Breast epithelium (tissue), 4 donors: Measurements from ENCODE around the gene GALNTL6. TPM values are rescaled to one million over a fixed set of nuclear protein-coding genes. Genes with fewer than 3 reads are reported as not detected.
"Not testable (repeated sequence)": the region's sequence is repeated elsewhere in the genome, so short reads cannot be mapped to it uniquely, and the experiment has no call there.

Source experiments
- DNase-seq, 2 donors: peaks; one replicate each; pipeline ENCODE4 v3.0.0-alpha.2; 2019; ENCODE audit warnings: low spot score in 2 of 2
- H3K27ac ChIP-seq, 2 donors: fragments of 200-600 bp; sonication (generic) in 1 of 2; one replicate each; pipeline ENCODE4 v1.5.1; 2016 to 2019; ENCODE audit warnings: mild to moderate bottlenecking in 1 of 2
- H3K27me3 ChIP-seq, 2 donors: fragments of 200-600 bp; sonication (generic) in 1 of 2; one replicate each; pipeline versions ENCODE4 v1.5.1 to v1.6.0; 2017 to 2019; ENCODE audit warnings: control low read depth in 1 of 2, mild to moderate bottlenecking in 1 of 2
- H3K36me3 ChIP-seq: fragments of 200-600 bp; one replicate; pipeline ENCODE4 v1.5.1; 2019
- H3K4me1 ChIP-seq, 2 donors: fragments of 200-600 bp; sonication (generic); one replicate each; pipeline ENCODE4 v1.5.1; 2016 to 2019; ENCODE audit warnings: control low read depth in 1 of 2
- H3K4me3 ChIP-seq, 3 donors: fragments of 200-600 bp; sonication (generic); 1 replicate in 2 of 3; 2 replicates in 1 of 3; pipeline ENCODE4 v1.5.1; 2016 to 2019; ENCODE audit warnings: mild to moderate bottlenecking in 3 of 3, moderate library complexity in 2 of 3
- H3K9me3 ChIP-seq, 2 donors: fragments of 200-600 bp; sonication (generic) in 1 of 2; one replicate each; pipeline ENCODE4 v1.5.1; 2016 to 2019; ENCODE audit warnings: control low read depth in 1 of 2
- POLR2A ChIP-seq: fragments of 450-650 bp; IDR thresholded peaks from one replicate; pipeline ENCODE4 v1.6.1; 2016; ENCODE audit warnings: antibody characterized with exemption, mild to moderate bottlenecking, moderate library complexity
- POLR2AphosphoS5 ChIP-seq, 3 donors: sonication (generic); formaldehyde crosslinking; IDR thresholded peaks; one replicate each; pipeline ENCODE4 v1.6.1; 2017; ENCODE audit warnings: antibody characterized with exemption in 3 of 3
- intact Hi-C: fragments of 100-400 bp; cut with DNase I; formaldehyde crosslinking; loops from one replicate; pipeline ENCODE4 v1.15.1; 2023; ENCODE audit warnings: low total_unique reads
- total RNA-seq, 3 donors: library from RNA; depleted of rRNA; stranded (reverse); fragments of >200 nt; gene quantifications; one replicate each; pipeline ENCODE4 v1.1.0, GENCODE V29; 2016
- TF ChIP-seq, protein P1 (sequence below), 3 donors: fragments of 450-650 bp; IDR thresholded peaks; one replicate each; pipeline ENCODE4 v1.5.1; 2016 to 2017; ENCODE audit warnings: antibody characterized with exemption in 3 of 3, mild to moderate bottlenecking in 3 of 3, moderate library complexity in 3 of 3

Gene GALNTL6
- total RNA-seq, 3 donors from 2014 or later = 0.29 to 0.98 TPM; not detected in 1

GRCh38 chr4:172871381-172871780 lies 1058.2 kb downstream of the GALNTL6 start:
- Histone ChIP-seq H3K27ac (no peak overlapping the region), H3K4me1 (no peaks in the 10 kb centered on the region), H3K4me3 (no peak overlapping the region), H3K36me3 (no peaks in the 10 kb centered on the region), H3K27me3 (no peaks in the 10 kb centered on the region), H3K9me3 (no peaks in the 10 kb centered on the region)
- DNase-seq = no peak
- intact Hi-C loops = no loop called here
- TF ChIP-seq, protein P1, sequence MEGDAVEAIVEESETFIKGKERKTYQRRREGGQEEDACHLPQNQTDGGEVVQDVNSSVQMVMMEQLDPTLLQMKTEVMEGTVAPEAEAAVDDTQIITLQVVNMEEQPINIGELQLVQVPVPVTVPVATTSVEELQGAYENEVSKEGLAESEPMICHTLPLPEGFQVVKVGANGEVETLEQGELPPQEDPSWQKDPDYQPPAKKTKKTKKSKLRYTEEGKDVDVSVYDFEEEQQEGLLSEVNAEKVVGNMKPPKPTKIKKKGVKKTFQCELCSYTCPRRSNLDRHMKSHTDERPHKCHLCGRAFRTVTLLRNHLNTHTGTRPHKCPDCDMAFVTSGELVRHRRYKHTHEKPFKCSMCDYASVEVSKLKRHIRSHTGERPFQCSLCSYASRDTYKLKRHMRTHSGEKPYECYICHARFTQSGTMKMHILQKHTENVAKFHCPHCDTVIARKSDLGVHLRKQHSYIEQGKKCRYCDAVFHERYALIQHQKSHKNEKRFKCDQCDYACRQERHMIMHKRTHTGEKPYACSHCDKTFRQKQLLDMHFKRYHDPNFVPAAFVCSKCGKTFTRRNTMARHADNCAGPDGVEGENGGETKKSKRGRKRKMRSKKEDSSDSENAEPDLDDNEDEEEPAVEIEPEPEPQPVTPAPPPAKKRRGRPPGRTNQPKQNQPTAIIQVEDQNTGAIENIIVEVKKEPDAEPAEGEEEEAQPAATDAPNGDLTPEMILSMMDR (IDR thresholded peaks at IDR 0.05) = no peak
- TF ChIP-seq POLR2AphosphoS5 (IDR thresholded peaks at IDR 0.05) = no peak
- TF ChIP-seq POLR2A = no peak

DNA sequence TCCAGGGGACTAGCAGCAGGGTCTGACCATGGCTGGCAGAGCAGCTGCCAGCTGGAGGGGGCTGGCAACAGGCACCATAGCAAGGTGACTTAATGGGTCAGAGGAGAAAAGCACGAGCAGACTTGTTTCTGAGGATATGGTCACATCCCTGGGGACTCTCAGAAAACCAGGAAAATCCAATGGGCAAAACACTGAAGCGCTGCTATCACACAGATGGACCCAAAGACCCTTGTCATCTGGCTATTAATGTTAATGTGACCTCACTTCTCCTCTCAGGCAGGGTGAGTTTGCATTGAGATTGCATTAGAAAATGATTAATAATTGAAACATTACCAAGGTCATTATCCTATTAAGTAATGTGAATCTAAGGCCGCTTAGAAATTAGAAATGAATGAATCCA lies 1061.7 kb downstream of the GALNTL6 start:
- Histone ChIP-seq H3K4me1 (no peaks in the 10 kb centered on the region), H3K4me3 (no peak overlapping the region), H3K9me3 (no peaks in the 10 kb centered on the region), H3K27ac (no peak overlapping the region), H3K36me3 (no peaks in the 10 kb centered on the region), H3K27me3 (no peaks in the 10 kb centered on the region)
- no peak for TF ChIP-seq POLR2A
- TF ChIP-seq, protein P1 (IDR thresholded peaks at IDR 0.05) = no peak
- no peak for TF ChIP-seq POLR2AphosphoS5 (IDR thresholded peaks at IDR 0.05)
- no peak for DNase-seq
- intact Hi-C loops = no loop called here

- TF ChIP-seq POLR2AphosphoS5 (IDR thresholded peaks at IDR 0.05) (no peak), POLR2A (no peak)
- Histone ChIP-seq H3K4me3 (no peak overlapping the region), H3K4me1 (no peaks in the 10 kb centered on the region), H3K9me3 (no peaks in the 10 kb centered on the region), H3K27me3 (no peaks in the 10 kb centered on the region), H3K36me3 (no peaks in the 10 kb centered on the region), H3K27ac (no peak overlapping the region)
- no peak for DNase-seq
- intact Hi-C loops = no loop called here
Observed at GRCh38 chr4:172876394-172876793, 1063.2 kb downstream of the GALNTL6 start.

DNA sequence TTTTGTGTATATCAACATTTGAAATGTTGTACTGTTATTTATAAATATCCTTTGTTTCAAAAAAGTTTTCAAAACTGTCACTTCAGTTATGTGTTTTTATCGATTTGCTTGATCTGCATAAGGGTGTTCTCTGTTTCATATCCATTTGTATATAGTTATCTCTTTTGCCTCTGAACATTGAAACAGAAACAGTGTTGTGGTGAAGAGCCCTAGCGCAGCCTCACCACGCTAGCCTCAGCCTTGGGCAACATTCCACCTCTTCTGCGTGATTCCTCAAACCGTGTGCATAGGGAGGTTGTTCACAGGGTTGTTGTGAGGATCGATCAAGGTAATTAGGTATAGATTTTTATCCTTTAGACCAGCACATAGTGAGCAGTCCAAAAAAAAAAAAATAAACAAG lies 1068.4 kb downstream of the GALNTL6 start:
- Histone ChIP-seq H3K27ac (no peak overlapping the region), H3K36me3 (no peaks in the 10 kb centered on the region), H3K4me3 (no peak overlapping the region), H3K9me3 (peaks cover 0 to 8% of the 10 kb centered on the region in 2 donors), H3K27me3 (no peaks in the 10 kb centered on the region), H3K4me1 (no peaks in the 10 kb centered on the region)
- TF ChIP-seq POLR2AphosphoS5 (IDR thresholded peaks at IDR 0.05) (no peak), POLR2A (no peak)
- TF ChIP-seq, protein P1 (IDR thresholded peaks at IDR 0.05) = no peak
- no peak for DNase-seq
- intact Hi-C loops = no loop called here

DNA sequence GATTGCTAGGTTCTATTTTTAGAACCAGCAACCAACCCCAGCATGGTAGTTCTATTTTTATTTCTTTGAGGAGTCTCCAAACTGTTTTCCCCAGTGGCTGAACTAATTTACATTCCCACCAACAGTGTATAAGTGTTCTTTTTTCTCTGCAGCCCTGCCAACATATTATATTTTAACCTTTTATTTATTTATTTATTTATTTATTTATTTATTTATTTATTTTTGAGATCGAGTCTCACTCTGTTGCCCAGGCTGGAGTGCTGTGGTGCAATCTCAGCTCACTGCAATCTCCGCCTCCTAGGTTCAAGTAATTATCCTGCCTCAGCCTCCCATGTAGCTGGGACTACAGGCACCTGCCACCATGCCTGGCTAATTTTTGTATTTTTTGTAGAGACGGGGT lies 1074.2 kb downstream of the GALNTL6 start:
- DNase-seq, H3K4me3 ChIP-seq, H3K27ac ChIP-seq, H3K36me3 ChIP-seq, H3K27me3 ChIP-seq, intact Hi-C loops, H3K4me1 ChIP-seq: not testable (repeated sequence)
- peaks cover 0 to 11% of the 10 kb centered on the region in 2 donors for H3K9me3 ChIP-seq

DNA sequence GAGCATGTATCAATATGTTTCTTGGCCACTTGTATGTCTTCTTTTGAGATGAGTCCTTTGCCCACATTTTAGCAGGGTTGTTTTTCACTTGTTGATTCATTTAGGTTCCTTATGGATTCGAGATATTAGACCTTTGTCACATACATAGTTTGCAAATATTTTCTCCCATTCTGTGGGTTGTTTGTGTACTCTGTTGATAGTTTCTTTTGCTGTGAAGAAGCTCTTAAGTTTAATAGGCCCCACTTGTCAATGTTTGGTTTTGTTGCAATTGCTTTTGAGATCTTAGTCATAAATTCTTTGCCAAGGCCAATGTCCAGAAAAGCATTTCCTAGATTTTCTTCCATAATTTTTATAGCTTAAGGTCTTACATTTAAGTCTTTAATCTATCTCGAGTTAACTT lies 1074.8 kb downstream of the GALNTL6 start:
- peaks cover 0 to 11% of the 10 kb centered on the region in 2 donors for H3K9me3 ChIP-seq

More for the DNA sequence above, 1074.8 kb downstream of the GALNTL6 start:
- no peak for DNase-seq
- Histone ChIP-seq H3K27ac (no peak overlapping the region), H3K4me1 (no peaks in the 10 kb centered on the region), H3K4me3 (no peak overlapping the region), H3K27me3 (no peaks in the 10 kb centered on the region), H3K36me3 (no peaks in the 10 kb centered on the region)
- intact Hi-C loops = no loop called here
- TF ChIP-seq POLR2A (no peak), POLR2AphosphoS5 (IDR thresholded peaks at IDR 0.05) (no peak)
- TF ChIP-seq, protein P1 (IDR thresholded peaks at IDR 0.05) = no peak
